IMR-90 (cell line): Measurements from ENCODE around the gene VPS18. TPM values are rescaled to one million over a fixed set of nuclear protein-coding genes. Genes with fewer than 3 reads are reported as not detected.

Experiments
- ATAC-seq: fragments of 200-7000 bp; cut with Tn5 transposase; 2 replicates; pipeline ENCODE4 v1.9.1; 2020; ENCODE audit warnings: low read depth, mild to moderate bottlenecking, moderate library complexity
- BruUV-seq: library from RNA; stranded (reverse); fragments of 400-500 nt; replicated peaks from 2 replicates; lab custom pipeline; 2021; lab: Mats Ljungman, UMichigan
- CTCF ChIA-PET: fragments of 300-600 bp; formaldehyde crosslinking; extraction: SDS; loops from one replicate; lab custom pipeline; 2021; ENCODE audit warnings: antibody characterized with exemption; lab: Yijun Ruan, JAX
- POLR2A ChIA-PET: fragments of 300-600 bp; sonication (Branson Sonifier 250); formaldehyde crosslinking; loops from one replicate; lab custom pipeline; 2022; ENCODE audit warnings: antibody characterized with exemption; ENCODE audit not compliant: unreplicated experiment; lab: Charles Lee
- DNase-seq: peaks from one replicate; pipeline ENCODE4 v3.0.0; 2013
- H2AFZ ChIP-seq: replicated peaks from 2 replicates; pipeline ENCODE3; 2013; ENCODE audit warnings: low read length, mild to moderate bottlenecking; ENCODE audit not compliant: poor library complexity
- H2AK5ac ChIP-seq: 2 replicates; pipeline ENCODE4 v1.6.1; 2013; ENCODE audit warnings: low read depth, low read length, inconsistent platforms
- H2AK9ac ChIP-seq: replicated peaks from 2 replicates; pipeline ENCODE3; 2013; ENCODE audit warnings: mild to moderate bottlenecking, low read depth, low read length, moderate library complexity; ENCODE audit not compliant: poor library complexity
- H2BK120ac ChIP-seq: 2 replicates; pipeline ENCODE4 v1.6.1; 2013; ENCODE audit warnings: low read depth, low read length, inconsistent platforms
- H2BK15ac ChIP-seq: 3 replicates; pipeline ENCODE4 v1.6.1; 2013; ENCODE audit warnings: low read depth, low read length, inconsistent platforms
- H2BK20ac ChIP-seq: 2 replicates; pipeline ENCODE4 v1.6.1; 2013; ENCODE audit warnings: low read depth, mild to moderate bottlenecking, inconsistent platforms, low read length, moderate library complexity
- H2BK5ac ChIP-seq: 2 replicates; pipeline ENCODE4 v1.6.1; 2013; ENCODE audit warnings: mild to moderate bottlenecking, low read depth, low read length, inconsistent platforms; ENCODE audit not compliant: poor library complexity, severe bottlenecking
- H3K14ac ChIP-seq: replicated peaks from 2 replicates; pipeline ENCODE4 v1.6.1; 2013; ENCODE audit warnings: low read depth, low read length, inconsistent platforms
- H3K18ac ChIP-seq: 2 replicates; pipeline ENCODE4 v1.6.1; 2013; ENCODE audit warnings: low read depth, low read length, control low read depth
- H3K23ac ChIP-seq: 2 replicates; pipeline ENCODE4 v1.6.1; 2013; ENCODE audit warnings: low read depth, low read length, inconsistent platforms
- H3K27ac ChIP-seq: 2 replicates; pipeline ENCODE4 v1.5.1; 2013; ENCODE audit warnings: mild to moderate bottlenecking, control low read depth, low read length; ENCODE audit not compliant: insufficient read depth
- H3K27me3 ChIP-seq: 2 replicates; pipeline ENCODE4 v1.6.1; 2013; ENCODE audit warnings: low read length; ENCODE audit not compliant: control insufficient read depth, insufficient read depth
- H3K36me3 ChIP-seq: 2 replicates; pipeline ENCODE4 v1.6.1; 2013; ENCODE audit warnings: low read length, mixed read lengths; ENCODE audit not compliant: control insufficient read depth, insufficient read depth
- H3K4ac ChIP-seq: 2 replicates; pipeline ENCODE4 v1.6.1; 2013; ENCODE audit warnings: low read depth, low read length, inconsistent platforms
- H3K4me1 ChIP-seq: 2 replicates; pipeline ENCODE4 v1.6.1; 2013; ENCODE audit warnings: low read length, mixed read lengths; ENCODE audit not compliant: control insufficient read depth, insufficient read depth
- H3K4me2 ChIP-seq: 2 replicates; pipeline ENCODE4 v1.6.1; 2013; ENCODE audit warnings: low read depth, mild to moderate bottlenecking, control low read depth, low read length, moderate library complexity
- H3K4me3 ChIP-seq: 2 replicates; pipeline ENCODE4 v1.5.1; 2013; ENCODE audit warnings: low read depth, mild to moderate bottlenecking, control low read depth, low read length, moderate library complexity; ENCODE audit not compliant: insufficient read depth
- H3K56ac ChIP-seq: 2 replicates; pipeline ENCODE4 v1.6.1; 2013; ENCODE audit warnings: low read length, inconsistent platforms; ENCODE audit not compliant: insufficient read depth; ENCODE audit errors: extremely low read depth
- H3K79me1 ChIP-seq, 2 experiments: 2 replicates each; pipeline ENCODE4 v1.6.1; 2013; ENCODE audit warnings: low read length in 2 of 2, inconsistent platforms in 1 of 2, low read depth in 1 of 2
- H3K9ac ChIP-seq: 2 replicates; pipeline ENCODE4 v1.6.1; 2013; ENCODE audit warnings: low read depth, low read length, control low read depth
- H3K9me1 ChIP-seq: 2 replicates; pipeline ENCODE4 v1.6.1; 2013; ENCODE audit warnings: low read length, inconsistent platforms; ENCODE audit not compliant: insufficient read depth
- H3K9me3 ChIP-seq: 2 replicates; pipeline ENCODE4 v1.6.1; 2013; ENCODE audit warnings: low read length; ENCODE audit not compliant: control insufficient read depth, insufficient read depth
- H4K20me1 ChIP-seq: 2 replicates; pipeline ENCODE4 v1.6.1; 2013; ENCODE audit warnings: low read length, inconsistent platforms; ENCODE audit not compliant: insufficient read depth
- H4K5ac ChIP-seq: 2 replicates; pipeline ENCODE4 v1.6.1; 2013; ENCODE audit warnings: mild to moderate bottlenecking, low read depth, low read length, control low read depth
- H4K8ac ChIP-seq, 2 experiments: 2 replicates each; pipeline ENCODE4 v1.6.1; 2013; ENCODE audit warnings: low read depth in 2 of 2, low read length in 2 of 2, control low read depth in 1 of 2, inconsistent platforms in 1 of 2
- H4K91ac ChIP-seq: 2 replicates; pipeline ENCODE4 v1.6.1; 2013; ENCODE audit warnings: low read depth, low read length, inconsistent platforms; ENCODE audit not compliant: insufficient read depth
- BHLHE40 ChIP-seq: fragments of 150-350 bp; IDR thresholded peaks from 2 replicates; pipeline ENCODE4 v1.6.1; 2016; ENCODE audit warnings: mild to moderate bottlenecking, low read depth, low read length
- CEBPB ChIP-seq: IDR thresholded peaks from 2 replicates; pipeline ENCODE4 v1.6.1; 2012; ENCODE audit warnings: low read depth, low read length, improper control_type of control experiment
- CHD1 ChIP-seq: IDR thresholded peaks from 2 replicates; pipeline ENCODE4 v1.6.1; 2012; ENCODE audit warnings: low read depth, low read length, improper control_type of control experiment
- FOS ChIP-seq: fragments of 150-350 bp; IDR thresholded peaks from 2 replicates; pipeline ENCODE4 v1.6.1; 2016; ENCODE audit warnings: low read depth, low read length
- MAFK ChIP-seq: IDR thresholded peaks from 2 replicates; pipeline ENCODE4 v1.6.1; 2012; ENCODE audit warnings: low read depth, low read length, improper control_type of control experiment
- MAZ ChIP-seq: IDR thresholded peaks from 2 replicates; pipeline ENCODE4 v1.6.1; 2012; ENCODE audit warnings: low read depth, mild to moderate bottlenecking, low read length, improper control_type of control experiment, moderate library complexity, borderline replicate concordance
- MXI1 ChIP-seq: IDR thresholded peaks from 2 replicates; pipeline ENCODE4 v1.6.1; 2012; ENCODE audit warnings: low read depth, mild to moderate bottlenecking, low read length, moderate library complexity, borderline replicate concordance
- RAD21 ChIP-seq: IDR thresholded peaks from 2 replicates; pipeline ENCODE4 v1.6.1; 2012; ENCODE audit warnings: low read length, improper control_type of control experiment
- RCOR1 ChIP-seq: IDR thresholded peaks from 2 replicates; pipeline ENCODE4 v1.6.1; 2012; ENCODE audit warnings: mild to moderate bottlenecking, low read length, improper control_type of control experiment; ENCODE audit not compliant: insufficient replicate concordance
- RFX5 ChIP-seq: IDR thresholded peaks from 2 replicates; pipeline ENCODE4 v1.8.0; 2012; ENCODE audit warnings: low read depth, mild to moderate bottlenecking, low read length, moderate library complexity
- SMC3 ChIP-seq: fragments of 150-350 bp; IDR thresholded peaks from 2 replicates; pipeline ENCODE4 v1.6.1; 2016; ENCODE audit warnings: low read depth, mild to moderate bottlenecking, antibody characterized with exemption, low read length, moderate library complexity
- WGBS, 2 experiments: methylation state at CpG; one replicate each; pipeline versions ENCODE4 v1.1.5 to v1.1.7; 2013; ENCODE audit warnings: missing lambda C conversion rate in 2 of 2; ENCODE audit not compliant: insufficient read length in 1 of 2; ENCODE audit errors: extremely low coverage in 2 of 2; 5-methylcytosine and 5-hydroxymethylcytosine counted together
- dilution Hi-C: fragments of 300-500 bp; cut with HindIII; formaldehyde crosslinking; loops from one replicate; pipeline ENCODE4 v1.14.3; 2018; ENCODE audit warnings: low sequenced_read_pairs; ENCODE audit not compliant: unreplicated experiment
- in situ Hi-C: fragments of 300-500 bp; cut with MboI; formaldehyde crosslinking; loops from 3 replicates; pipeline ENCODE4 v1.14.3; 2019; ENCODE audit warnings: low sequenced_read_pairs, inconsistent platforms, mixed read lengths
- intact Hi-C: fragments of 100-400 bp; cut with micrococcal nuclease; formaldehyde crosslinking; loops from 2 replicates; pipeline ENCODE4 v1.10.0; 2022
- polyA plus RNA-seq, 3 experiments: library from polyadenylated mRNA; depleted of rRNA; stranded (reverse); fragments of >200 nt; gene quantifications; 2 replicates each; pipeline ENCODE4 v1.2.3, GENCODE V29; 2012; ENCODE audit warnings: low replicate concordance in 1 of 3
- total RNA-seq: library from RNA; depleted of rRNA; stranded (reverse); fragments of >200 nt; gene quantifications from 2 replicates; pipeline ENCODE4 v1.2.3, GENCODE V29; 2012
- TF ChIP-seq, protein P1 (sequence below): fragments of 150-350 bp; IDR thresholded peaks from 2 replicates; pipeline ENCODE4 v1.6.1; 2017; ENCODE audit warnings: mild to moderate bottlenecking, antibody characterized with exemption, low read length, low read depth

The VPS18 gene
- total and polyA plus RNA-seq, 2 of the 4 experiments (the other 2 are of a cell fraction) = 19.3 to 32.3 TPM

DNA sequence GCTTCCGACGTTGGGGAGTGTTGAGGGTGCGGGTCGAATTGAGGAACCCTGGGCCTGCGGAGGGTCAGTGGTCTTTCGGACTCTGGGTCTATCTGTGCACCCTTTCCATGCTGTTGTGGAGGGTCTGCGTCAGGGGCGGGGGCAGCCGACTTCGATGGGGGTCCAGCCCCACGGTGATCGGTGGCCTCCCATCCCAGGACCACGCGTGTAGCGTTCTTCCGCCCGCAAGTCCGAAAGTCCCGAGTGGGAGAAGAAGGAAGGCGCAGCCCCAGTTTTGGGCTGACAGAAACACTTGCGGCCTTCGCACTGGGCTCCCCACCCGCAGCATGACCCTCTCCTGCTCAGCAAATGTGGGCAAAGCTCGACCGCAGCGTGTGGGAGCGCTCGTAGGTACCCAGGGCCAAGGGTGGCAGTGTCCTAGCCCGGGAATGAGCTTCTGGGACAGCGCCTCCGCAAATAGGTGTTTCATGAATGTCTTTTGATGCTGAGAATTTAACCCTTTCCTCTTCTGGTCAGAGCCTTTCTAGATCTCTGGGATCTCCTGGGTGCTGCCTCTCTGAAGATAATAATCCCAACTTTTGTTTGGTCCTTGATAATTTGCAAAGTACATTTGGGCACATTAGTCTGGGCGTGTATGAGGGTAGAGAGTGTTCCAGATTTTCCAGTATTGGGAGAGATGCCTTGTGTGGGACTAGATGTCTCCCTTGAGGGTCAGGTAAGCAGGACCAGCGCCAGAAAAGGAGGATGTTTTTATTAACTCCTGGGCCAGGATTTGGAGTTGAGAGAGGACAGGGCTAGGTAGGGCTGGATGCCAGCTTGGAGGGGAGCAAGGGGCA, 32.6 kb downstream of the VPS18 start:
- no peak overlapping the region for H4K5ac ChIP-seq
- H3K4me1 ChIP-seq = peaks cover 17% of the 10 kb centered on the region
- TF ChIP-seq BHLHE40 (no peak), CEBPB (no peak), CHD1 (no peak), MAFK (no peak), RCOR1 (no peak), RAD21 (no peak), MXI1 (no peak), MAZ (no peak), FOS (no peak), RFX5 (no peak), SMC3 (no peak)
- TF ChIP-seq, protein P1, sequence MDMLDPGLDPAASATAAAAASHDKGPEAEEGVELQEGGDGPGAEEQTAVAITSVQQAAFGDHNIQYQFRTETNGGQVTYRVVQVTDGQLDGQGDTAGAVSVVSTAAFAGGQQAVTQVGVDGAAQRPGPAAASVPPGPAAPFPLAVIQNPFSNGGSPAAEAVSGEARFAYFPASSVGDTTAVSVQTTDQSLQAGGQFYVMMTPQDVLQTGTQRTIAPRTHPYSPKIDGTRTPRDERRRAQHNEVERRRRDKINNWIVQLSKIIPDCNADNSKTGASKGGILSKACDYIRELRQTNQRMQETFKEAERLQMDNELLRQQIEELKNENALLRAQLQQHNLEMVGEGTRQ = no peak
- no peak overlapping the region for H2BK120ac ChIP-seq
- no peak overlapping the region for H3K27ac ChIP-seq
- no peaks in the 10 kb centered on the region for H3K9me3 ChIP-seq
- no peak overlapping the region for H4K8ac ChIP-seq
- peaks cover 0 to 21% of the 10 kb centered on the region in 2 experiments; a peak in 3 of 4 replicates for H3K79me1 ChIP-seq
- no peak overlapping the region for H3K18ac ChIP-seq
- no peak overlapping the region for H2BK5ac ChIP-seq
- peak overlapping the region; percentile 75; the same call in 1 of the 2 replicates for H3K23ac ChIP-seq
- POLR2A ChIA-PET = no interaction called here
- no peak for ATAC-seq
- peaks cover 7% of the 10 kb centered on the region for H3K9me1 ChIP-seq
- H2AK5ac ChIP-seq = 0 out of 2 replicates have a peak overlapping the region, but pooled peaks have one; percentile 14
- DNase-seq = no peak
- no TSS peak for BruUV-seq
- peak overlapping the region; percentile 40 for H2AFZ ChIP-seq
- H3K9ac ChIP-seq = no peak overlapping the region
- no peak overlapping the region for H2BK15ac ChIP-seq
- H3K14ac ChIP-seq = no peak overlapping the region
- 52% methylated on average over 20 of the region's 33 CpGs; no CpG with 5 or more reads in 1 of the 2 experiments for WGBS, 2 experiments
- H3K36me3 ChIP-seq = no peaks in the 10 kb centered on the region
- peaks cover 27% of the 10 kb centered on the region for H4K20me1 ChIP-seq
- peaks cover 26% of the 10 kb centered on the region for H3K27me3 ChIP-seq
- H2BK20ac ChIP-seq = no peak overlapping the region
- no peak overlapping the region for H3K56ac ChIP-seq
- CTCF ChIA-PET = interaction anchor here (1.0 kb wide), 1 partner anchor 21 kb away, joined by 4 read pairs; no protein-coding TSS in a partner anchor
- H3K4me3 ChIP-seq = no peak overlapping the region
- no peak overlapping the region for H3K4ac ChIP-seq
- no peak overlapping the region for H2AK9ac ChIP-seq
- no peak overlapping the region for H3K4me2 ChIP-seq
- intact Hi-C loops (no loop called here), dilution Hi-C loops (no loop called here), in situ Hi-C loops (no loop called here)
- no peak overlapping the region for H4K91ac ChIP-seq
